Central memory CD8-positive, alpha-beta T cell (primary cell): Measurements from ENCODE around the gene LRRC31.

Experiments
- ATAC-seq: fragments of 150-1000 bp; cut with Tn5 transposase; replicated peaks from 2 replicates; pipeline ENCODE4 v1.10.0; 2022; ENCODE audit warnings: mild to moderate bottlenecking, moderate FRiP score, moderate number of reproducible peaks; ENCODE audit not compliant: poor library complexity, severe bottlenecking; ENCODE audit errors: extremely low read depth
- DNase-seq, 2 donors: peaks; one replicate each; pipeline ENCODE4 v3.0.0; 2021; ENCODE audit warnings: low spot score in 2 of 2
- H3K27ac Mint-ChIP-seq: one replicate; pipeline ENCODE4 v1.8.0; 2022; ENCODE audit warnings: low read depth, mild to moderate bottlenecking, moderate library complexity, mixed read lengths
- H3K27me3 Mint-ChIP-seq: one replicate; pipeline ENCODE4 v1.8.0; 2022; ENCODE audit warnings: mixed read lengths
- H3K36me3 Mint-ChIP-seq: one replicate; pipeline ENCODE4 v1.8.0; 2022; ENCODE audit warnings: mild to moderate bottlenecking, moderate library complexity, mixed read lengths; ENCODE audit not compliant: insufficient read depth
- H3K4me1 Mint-ChIP-seq: one replicate; pipeline ENCODE4 v1.8.0; 2022; ENCODE audit warnings: mixed read lengths
- H3K4me3 Mint-ChIP-seq: one replicate; pipeline ENCODE4 v1.8.0; 2022; ENCODE audit warnings: mild to moderate bottlenecking, moderate library complexity, mixed read lengths
- H3K9me3 Mint-ChIP-seq: one replicate; pipeline ENCODE4 v1.8.0; 2022; ENCODE audit warnings: mixed read lengths

The LRRC31 gene

GRCh38 chr3:169850618-169851017 lies 19.1 kb downstream of the LRRC31 start:
- ATAC-seq, result no peak
- peaks cover 71% of the 10 kb centered on the region for H3K27me3 Mint-ChIP-seq
- no peaks in the 10 kb centered on the region for H3K9me3 Mint-ChIP-seq

GRCh38 chr3:169848741-169849140 lies 21.0 kb downstream of the LRRC31 start:
- Mint-ChIP-seq H3K4me1 (no peaks in the 10 kb centered on the region), H3K36me3 (peaks cover under 1% of the 10 kb centered on the region), H3K27me3 (peaks cover 56% of the 10 kb centered on the region), H3K27ac (no peak overlapping the region), H3K4me3 (no peak overlapping the region), H3K9me3 (no peaks in the 10 kb centered on the region)
- ATAC-seq (no peak), DNase-seq (no peak)

More at GRCh38 chr3:169850618-169851017, 19.1 kb downstream of the LRRC31 start:
- H3K27ac Mint-ChIP-seq, result no peak overlapping the region
- no peak overlapping the region for H3K4me3 Mint-ChIP-seq
- no peak for DNase-seq
- H3K36me3 Mint-ChIP-seq, result peaks cover 2% of the 10 kb centered on the region
- no peaks in the 10 kb centered on the region for H3K4me1 Mint-ChIP-seq

- Mint-ChIP-seq H3K4me1 (no peaks in the 10 kb centered on the region), H3K36me3 (no peaks in the 10 kb centered on the region), H3K9me3 (no peaks in the 10 kb centered on the region), H3K4me3 (no peak overlapping the region), H3K27ac (no peak overlapping the region), H3K27me3 (peaks cover 55% of the 10 kb centered on the region)
- no peak for DNase-seq
- ATAC-seq, result no peak
Measured at GRCh38 chr3:169847896-169848295, 21.8 kb downstream of the LRRC31 start.

- DNase-seq (no peak), ATAC-seq (no peak)
- no peak overlapping the region for H3K4me3 Mint-ChIP-seq
- no peak overlapping the region for H3K27ac Mint-ChIP-seq
- no peaks in the 10 kb centered on the region for H3K4me1 Mint-ChIP-seq
- H3K9me3 Mint-ChIP-seq, result no peaks in the 10 kb centered on the region
- H3K36me3 Mint-ChIP-seq, result no peaks in the 10 kb centered on the region
- peaks cover 54% of the 10 kb centered on the region for H3K27me3 Mint-ChIP-seq
Measured at GRCh38 chr3:169846458-169847193, 23.1 kb downstream of the LRRC31 start.

GRCh38 chr3:169842960-169843359 lies 26.8 kb downstream of the LRRC31 start:
- ATAC-seq (no peak), DNase-seq (no peak)
- Mint-ChIP-seq H3K4me1 (no peaks in the 10 kb centered on the region), H3K27me3 (peaks cover 67% of the 10 kb centered on the region), H3K27ac (no peak overlapping the region), H3K9me3 (no peaks in the 10 kb centered on the region), H3K36me3 (no peaks in the 10 kb centered on the region), H3K4me3 (no peak overlapping the region)

- Mint-ChIP-seq H3K4me1 (no peaks in the 10 kb centered on the region), H3K27ac (no peak overlapping the region), H3K27me3 (peaks cover 68% of the 10 kb centered on the region), H3K36me3 (no peaks in the 10 kb centered on the region), H3K9me3 (no peaks in the 10 kb centered on the region), H3K4me3 (no peak overlapping the region)
- ATAC-seq (no peak), DNase-seq (no peak)
Measured at GRCh38 chr3:169841171-169841570, 28.6 kb downstream of the LRRC31 start.

- Mint-ChIP-seq H3K4me3 (no peak overlapping the region), H3K36me3 (no peaks in the 10 kb centered on the region), H3K4me1 (no peaks in the 10 kb centered on the region), H3K9me3 (no peaks in the 10 kb centered on the region), H3K27ac (no peak overlapping the region), H3K27me3 (peaks cover 58% of the 10 kb centered on the region)
- no peak for DNase-seq
- no peak for ATAC-seq
Measured at GRCh38 chr3:169838511-169839030, 31.2 kb downstream of the LRRC31 start.

- H3K36me3 Mint-ChIP-seq, result no peaks in the 10 kb centered on the region
- DNase-seq (no peak), ATAC-seq (no peak)
- H3K9me3 Mint-ChIP-seq, result no peaks in the 10 kb centered on the region
- no peak overlapping the region for H3K27ac Mint-ChIP-seq
- no peaks in the 10 kb centered on the region for H3K4me1 Mint-ChIP-seq
- H3K27me3 Mint-ChIP-seq, result peaks cover 46% of the 10 kb centered on the region
- no peak overlapping the region for H3K4me3 Mint-ChIP-seq
Measured at GRCh38 chr3:169836942-169837275, 32.8 kb downstream of the LRRC31 start.

- ATAC-seq, result no peak
- Mint-ChIP-seq H3K27ac (no peak overlapping the region), H3K4me3 (no peak overlapping the region)
Measured at GRCh38 chr3:169836078-169836941, 33.4 kb downstream of the LRRC31 start.

GRCh38 chr3:169835533-169835932 lies 34.2 kb downstream of the LRRC31 start:
- ATAC-seq (no peak), DNase-seq (no peak)
- Mint-ChIP-seq H3K4me3 (no peak overlapping the region), H3K9me3 (no peaks in the 10 kb centered on the region), H3K4me1 (no peaks in the 10 kb centered on the region), H3K27me3 (peaks cover 34% of the 10 kb centered on the region), H3K36me3 (no peaks in the 10 kb centered on the region), H3K27ac (no peak overlapping the region)

More at GRCh38 chr3:169836078-169836941, 33.4 kb downstream of the LRRC31 start:
- no peaks in the 10 kb centered on the region for H3K4me1 Mint-ChIP-seq
- DNase-seq, result no peak
- peaks cover 42% of the 10 kb centered on the region for H3K27me3 Mint-ChIP-seq
- H3K9me3 Mint-ChIP-seq, result no peaks in the 10 kb centered on the region
- no peaks in the 10 kb centered on the region for H3K36me3 Mint-ChIP-seq

GRCh38 chr3:169827712-169828111 lies 42.0 kb downstream of the LRRC31 start:
- Mint-ChIP-seq H3K27ac (no peak overlapping the region), H3K36me3 (peaks cover 2% of the 10 kb centered on the region), H3K9me3 (no peaks in the 10 kb centered on the region), H3K27me3 (peaks cover 15% of the 10 kb centered on the region), H3K4me1 (no peaks in the 10 kb centered on the region), H3K4me3 (no peak overlapping the region)
- DNase-seq (no peak), ATAC-seq (no peak)

- no peak overlapping the region for H3K27ac Mint-ChIP-seq
- H3K36me3 Mint-ChIP-seq, result peaks cover 2% of the 10 kb centered on the region
- no peaks in the 10 kb centered on the region for H3K9me3 Mint-ChIP-seq
- ATAC-seq (no peak), DNase-seq (no peak)
- no peak overlapping the region for H3K4me3 Mint-ChIP-seq
- H3K4me1 Mint-ChIP-seq, result no peaks in the 10 kb centered on the region
- peaks cover 39% of the 10 kb centered on the region for H3K27me3 Mint-ChIP-seq
Measured at GRCh38 chr3:169825316-169825715, 44.4 kb downstream of the LRRC31 start.

GRCh38 chr3:169822983-169823382 lies 46.8 kb downstream of the LRRC31 start:
- no peak for ATAC-seq
- Mint-ChIP-seq H3K4me3 (no peak overlapping the region), H3K36me3 (peaks cover 2% of the 10 kb centered on the region), H3K9me3 (no peaks in the 10 kb centered on the region), H3K27ac (no peak overlapping the region), H3K4me1 (no peaks in the 10 kb centered on the region), H3K27me3 (peaks cover 62% of the 10 kb centered on the region)
- DNase-seq, result no peak
